HTERT RPE-1 (cell line): Measurements from ENCODE around the gene SMC4.
"Not testable (repeated sequence)": the region's sequence is repeated elsewhere in the genome, so short reads cannot be mapped to it uniquely, and the experiment has no call there.

Experiments used
- in situ Hi-C: fragments of 300-500 bp; cut with MboI; formaldehyde crosslinking; loops from 4 replicates; pipeline ENCODE4 v1.14.3; 2020; ENCODE audit warnings: low sequenced_read_pairs

SMC4 gene

DNA sequence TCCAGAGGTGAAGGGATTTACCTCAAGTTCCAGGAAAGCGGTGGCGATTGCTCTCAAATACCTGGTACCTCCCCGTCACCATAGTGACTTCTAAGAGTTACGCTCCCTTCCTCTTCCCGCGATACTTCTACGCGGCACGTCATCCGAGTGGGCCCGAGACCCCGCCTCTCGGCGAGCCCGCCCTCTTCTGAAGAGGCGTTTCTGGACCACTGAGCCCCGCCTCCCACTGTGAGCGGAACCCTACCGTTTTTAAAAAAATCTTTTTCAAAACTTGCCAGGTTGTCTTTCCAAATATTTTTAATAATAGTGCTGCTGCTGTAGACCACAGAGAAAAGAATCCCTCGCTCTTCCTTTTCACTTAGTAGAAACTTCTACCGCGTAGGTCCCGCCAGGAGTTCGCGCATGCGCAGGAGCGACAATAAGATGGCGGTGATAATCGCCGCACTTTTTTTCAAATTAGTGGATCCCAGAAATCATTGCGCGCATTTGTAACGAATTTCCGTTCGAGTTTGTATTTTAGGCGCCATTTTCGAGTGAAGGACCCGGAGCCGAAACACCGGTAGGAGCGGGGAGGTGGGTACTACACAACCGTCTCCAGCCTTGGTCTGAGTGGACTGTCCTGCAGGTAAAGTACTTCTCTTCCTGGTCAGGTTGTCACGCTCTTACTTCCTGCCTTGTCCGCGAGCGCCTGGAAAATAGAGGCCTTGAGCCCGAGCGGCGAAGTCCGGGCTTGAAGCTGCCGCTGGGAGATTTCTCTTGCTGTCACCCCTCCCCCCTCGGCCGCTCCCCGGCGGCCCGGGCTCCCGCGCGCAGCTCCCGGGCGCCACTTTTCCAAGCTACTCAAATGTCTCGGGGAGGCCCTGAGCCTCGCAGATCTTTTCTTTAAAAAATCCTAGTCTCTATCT, at the start of gene SMC4, which contains the start of gene IFT80:
Gene SMC4, plus strand, starts transcription at position 526 of the 905 bp plus-strand sequence. CDS start 1,177 bp downstream, outside the sequence.
Gene IFT80, minus strand, starts transcription at position 101 of the 905 bp plus-strand sequence. CDS start 14,625 bp downstream, outside the sequence.
- in situ Hi-C loops, result no loop called here

GRCh38 chr3:160355826-160356225, 43.6 kb upstream of the SMC4 start:
- in situ Hi-C loops, result no loop called here

- in situ Hi-C loops, result not testable (repeated sequence)
Observed at GRCh38 chr3:160362896-160363295, 36.6 kb upstream of the SMC4 start.

GRCh38 chr3:160365869-160366522, 33.5 kb upstream of the SMC4 start:
- in situ Hi-C loops, result no loop called here

GRCh38 chr3:160368804-160369203, 30.6 kb upstream of the SMC4 start:
- in situ Hi-C loops, result no loop called here

DNA sequence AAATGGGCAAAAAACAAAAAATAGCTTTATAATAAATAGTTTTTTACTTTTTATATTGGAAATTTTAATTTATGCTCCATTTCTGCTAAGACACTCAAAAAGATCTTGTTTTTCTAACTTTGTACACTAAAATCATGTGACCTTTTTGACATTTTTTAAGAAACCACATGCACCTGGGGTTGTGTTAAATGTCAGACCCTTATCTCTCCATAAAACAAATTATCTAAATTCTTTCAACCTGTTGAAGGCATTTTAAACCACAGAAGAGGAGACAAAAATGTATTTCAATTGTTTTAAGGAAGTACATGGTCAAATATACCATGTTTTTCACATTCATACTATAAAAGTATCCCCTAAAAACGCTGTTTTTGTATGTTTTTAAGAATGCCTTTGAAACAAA, 29.7 kb upstream of the SMC4 start:
- in situ Hi-C loops, result no loop called here

DNA sequence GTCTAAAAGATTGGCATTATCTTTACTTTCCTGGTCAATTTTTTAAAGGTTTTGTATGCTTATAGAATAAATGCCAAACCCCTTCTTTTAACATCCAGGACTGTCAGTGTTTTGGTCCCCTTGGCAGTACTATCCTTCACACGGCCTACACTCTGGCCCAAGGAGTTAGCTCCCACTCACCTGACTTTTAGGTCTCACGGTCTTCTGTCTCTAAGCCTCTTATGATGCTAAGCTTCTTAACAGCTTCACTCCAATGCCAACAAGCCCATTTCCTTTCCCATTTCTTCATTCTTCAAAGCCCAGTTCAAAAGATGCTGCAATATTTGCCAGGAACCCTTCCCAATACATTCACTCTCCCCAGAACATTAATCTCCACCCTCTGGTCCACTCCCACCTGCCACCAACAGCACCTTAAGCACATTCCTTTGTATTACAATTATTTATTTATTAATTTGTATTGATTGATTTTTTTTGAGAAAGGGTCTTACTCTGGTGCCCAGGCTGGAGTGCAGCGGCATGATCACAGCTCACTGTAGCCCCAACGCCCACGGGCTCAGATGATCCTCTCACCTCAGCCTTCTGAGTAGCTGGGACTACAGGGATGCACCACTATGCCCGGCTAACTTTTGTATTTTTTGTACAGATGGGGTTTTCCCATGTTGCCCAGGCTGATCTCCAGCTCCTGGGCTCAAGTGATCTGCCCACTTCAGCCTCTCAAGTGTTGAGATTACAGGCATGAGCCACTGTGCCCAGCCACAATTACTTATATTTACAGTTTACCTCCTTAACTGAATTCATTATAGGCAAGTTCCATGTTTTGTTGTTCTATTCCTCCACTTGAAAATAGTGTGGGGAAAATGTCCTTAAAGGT, 28.2 kb upstream of the SMC4 start:
- in situ Hi-C loops, result no loop called here

DNA sequence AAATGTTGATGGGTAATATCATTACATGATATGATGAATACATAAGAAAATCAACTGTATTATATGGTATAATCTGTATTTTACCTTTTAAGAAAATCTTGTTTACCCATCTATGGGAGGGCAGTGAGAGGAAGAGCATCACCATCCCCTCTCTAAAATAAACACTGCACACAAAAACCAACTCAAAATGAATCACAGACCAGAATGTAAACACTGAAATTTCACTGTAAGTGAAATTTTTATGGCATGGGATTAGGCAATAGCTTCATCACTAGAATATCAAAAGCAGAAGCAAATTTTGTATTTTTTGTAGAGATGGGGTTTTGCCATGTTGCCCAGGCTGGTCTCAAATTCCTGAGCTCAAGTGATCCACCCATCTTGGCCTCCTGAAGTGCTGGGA, 26.7 kb upstream of the SMC4 start:
- in situ Hi-C loops, result no loop called here

DNA sequence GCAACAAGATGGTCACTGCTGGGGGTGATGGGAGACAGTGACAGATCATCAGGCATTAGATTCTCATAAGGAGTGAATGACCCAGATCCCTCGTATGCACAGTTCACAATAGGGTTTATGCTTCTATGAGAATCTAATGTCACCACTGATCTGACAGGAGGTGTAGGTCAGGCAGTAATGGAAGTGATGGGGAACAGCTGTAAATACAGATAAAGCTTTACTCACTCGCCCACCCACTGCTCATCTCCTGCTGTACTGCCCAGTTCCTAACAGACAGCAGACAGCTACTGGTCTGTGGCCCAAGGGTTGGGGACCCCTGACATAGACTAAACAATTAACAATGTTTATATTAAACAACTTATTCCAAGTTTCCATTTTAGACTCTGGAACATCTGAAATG, 25.8 kb upstream of the SMC4 start:
- in situ Hi-C loops, result no loop called here

GRCh38 chr3:160374472-160374871, 25.0 kb upstream of the SMC4 start:
- in situ Hi-C loops, result no loop called here

- in situ Hi-C loops, result no loop called here
Observed at GRCh38 chr3:160374925-160375324, 24.5 kb upstream of the SMC4 start.

DNA sequence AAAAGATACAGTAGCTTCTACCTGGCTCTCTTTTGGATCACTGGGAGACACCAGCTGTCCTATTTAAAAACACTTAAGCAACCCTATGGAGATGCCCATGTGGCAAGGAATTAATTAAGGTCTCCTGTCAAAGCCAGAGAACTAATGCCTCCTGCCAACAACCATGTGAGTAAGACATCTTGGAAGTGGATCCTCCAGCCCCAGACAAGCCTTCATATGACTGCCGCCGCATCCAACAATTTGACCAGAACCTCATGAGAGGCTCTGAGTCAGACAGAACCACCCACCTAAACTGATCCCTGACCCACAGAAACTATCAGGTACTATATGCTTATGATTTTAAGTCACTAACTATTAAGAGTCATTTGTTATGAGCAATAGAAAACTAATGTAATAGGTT, 22.8 kb upstream of the SMC4 start:
- in situ Hi-C loops, result no loop called here

GRCh38 chr3:160378331-160379109, 20.9 kb upstream of the SMC4 start:
- in situ Hi-C loops, result no loop called here

GRCh38 chr3:160379628-160380214, 19.7 kb upstream of the SMC4 start:
- in situ Hi-C loops, result no loop called here

GRCh38 chr3:160381470-160381869, 18.0 kb upstream of the SMC4 start:
- in situ Hi-C loops, result no loop called here

- in situ Hi-C loops, result no loop called here
Observed at GRCh38 chr3:160384639-160385318, 14.7 kb upstream of the SMC4 start.

- in situ Hi-C loops, result no loop called here
Observed at GRCh38 chr3:160390565-160391138, 8.8 kb upstream of the SMC4 start.

DNA sequence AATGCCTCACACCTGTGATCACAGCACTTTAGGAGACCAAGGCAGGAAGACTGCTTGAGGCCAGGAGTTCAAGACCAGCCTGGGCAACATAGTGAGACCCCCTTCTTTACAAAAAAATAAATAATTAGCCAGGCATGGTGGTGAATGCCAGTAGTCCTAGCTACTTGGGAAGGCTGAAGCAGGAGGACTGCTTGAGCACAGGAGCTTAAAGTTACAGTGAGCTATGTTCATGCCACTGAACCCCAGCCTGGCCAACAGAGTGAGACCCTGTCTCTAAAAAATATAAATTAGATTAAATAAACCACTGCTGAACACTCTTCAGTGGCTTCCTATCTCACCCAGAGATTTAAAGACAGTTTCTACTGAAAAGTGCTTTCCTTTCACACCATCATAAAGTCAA, 6.7 kb upstream of the SMC4 start:
- in situ Hi-C loops, result no loop called here
